ENCODE measurements around the gene CLRN1.

CLRN1 gene

GRCh38 chr3:150978566-150979148 lies 6.1 kb upstream of the CLRN1 start:
- in situ Hi-C loops (cut with MboI; ENCODE audit: low sequenced_read_pairs), result no loop called here

GRCh38 chr3:150975992-150976368 lies 3.5 kb upstream of the CLRN1 start:
- in situ Hi-C loops (cut with MboI; ENCODE audit: low sequenced_read_pairs), result no loop called here

GRCh38 chr3:150975086-150975991 lies 2.8 kb upstream of the CLRN1 start:
- in situ Hi-C loops (cut with MboI; ENCODE audit: low sequenced_read_pairs), result no loop called here

GRCh38 chr3:150970665-150971324 lies 1.7 kb downstream of the CLRN1 start:
- in situ Hi-C loops (cut with MboI; ENCODE audit: low sequenced_read_pairs), result no loop called here

- in situ Hi-C loops (cut with MboI; ENCODE audit: low sequenced_read_pairs), result no loop called here
Observed at GRCh38 chr3:150968341-150969035, 4.0 kb downstream of the CLRN1 start.

- in situ Hi-C loops (cut with MboI; ENCODE audit: low sequenced_read_pairs), result no loop called here
Observed at GRCh38 chr3:150965436-150965835, 7.1 kb downstream of the CLRN1 start.

- in situ Hi-C loops (cut with MboI; ENCODE audit: low sequenced_read_pairs), result no loop called here
Observed at GRCh38 chr3:150961949-150962348, 10.6 kb downstream of the CLRN1 start.

GRCh38 chr3:150960708-150961684 lies 11.5 kb downstream of the CLRN1 start:
- in situ Hi-C loops (cut with MboI; ENCODE audit: low sequenced_read_pairs), result no loop called here

- in situ Hi-C loops (cut with MboI; ENCODE audit: low sequenced_read_pairs), result no loop called here
Observed at GRCh38 chr3:150958683-150959082, 13.8 kb downstream of the CLRN1 start.

- in situ Hi-C loops (cut with MboI; ENCODE audit: low sequenced_read_pairs), result no loop called here
Observed at GRCh38 chr3:150956376-150956775, 16.2 kb downstream of the CLRN1 start.

GRCh38 chr3:150951923-150952322 lies 20.6 kb downstream of the CLRN1 start:
- in situ Hi-C loops (cut with MboI; ENCODE audit: low sequenced_read_pairs), result no loop called here

GRCh38 chr3:150945226-150946032 lies 27.1 kb downstream of the CLRN1 start:
- in situ Hi-C loops (cut with MboI; ENCODE audit: low sequenced_read_pairs), result no loop called here

- in situ Hi-C loops (cut with MboI; ENCODE audit: low sequenced_read_pairs), result no loop called here
Observed at GRCh38 chr3:150942221-150942620, 30.3 kb downstream of the CLRN1 start.

- in situ Hi-C loops (cut with MboI; ENCODE audit: low sequenced_read_pairs), result no loop called here
Observed at GRCh38 chr3:150936693-150937092, 35.8 kb downstream of the CLRN1 start.

- in situ Hi-C loops (cut with MboI; ENCODE audit: low sequenced_read_pairs), result no loop called here
Observed at GRCh38 chr3:150933473-150933995, 39.0 kb downstream of the CLRN1 start.

GRCh38 chr3:150931745-150932144 lies 40.8 kb downstream of the CLRN1 start:
- in situ Hi-C loops (cut with MboI; ENCODE audit: low sequenced_read_pairs), result no loop called here

GRCh38 chr3:150930839-150931238 lies 41.7 kb downstream of the CLRN1 start:
- in situ Hi-C loops (cut with MboI; ENCODE audit: low sequenced_read_pairs), result no loop called here

- in situ Hi-C loops (cut with MboI; ENCODE audit: low sequenced_read_pairs), result no loop called here
Observed at GRCh38 chr3:150928234-150928633, 44.3 kb downstream of the CLRN1 start.

GRCh38 chr3:150926328-150926727 lies 46.2 kb downstream of the CLRN1 start:
- in situ Hi-C loops (cut with MboI; ENCODE audit: low sequenced_read_pairs), result no loop called here

Measured in HL-60/S4 treated with phorbol 12-myristate 13-acetate at 8.2 ng/mL for 4 days and 3 days (cell line).